GM13977 (cell line): ENCODE measurements around the gene AUTS2.

Experiments used
- DNase-seq: peaks from one replicate; pipeline ENCODE4 v3.0.0; 2012; ENCODE audit warnings: low spot score
- CTCF ChIP-seq: IDR thresholded peaks from 2 replicates; pipeline ENCODE4 v1.5.1; 2012; ENCODE audit warnings: mild to moderate bottlenecking, control low read depth; ENCODE audit not compliant: insufficient read depth; ENCODE audit errors: extremely low read depth, missing control alignments
- in situ Hi-C: fragments of 300-500 bp; cut with MboI; formaldehyde crosslinking; loops from one replicate; pipeline ENCODE4 v1.12.0; 2022; ENCODE audit warnings: low sequenced_read_pairs, low pct_unique_long_range_greater_than_20kb, mixed read lengths, inconsistent platforms; ENCODE audit not compliant: unreplicated experiment

Gene AUTS2

GRCh38 chr7:69685293-69685631 is 87.0 kb downstream of the AUTS2 start:
- TF ChIP-seq CTCF, result no peak
- in situ Hi-C loops, result no loop called here
- DNase-seq, result no peak

GRCh38 chr7:69686366-69686765 is 88.1 kb downstream of the AUTS2 start:
- no peak for TF ChIP-seq CTCF
- no peak for DNase-seq
- in situ Hi-C loops, result no loop called here

- in situ Hi-C loops, result no loop called here
- DNase-seq, result no peak
- no peak for TF ChIP-seq CTCF
Measured at GRCh38 chr7:69687739-69688433, 89.6 kb downstream of the AUTS2 start.

- no peak for TF ChIP-seq CTCF
- DNase-seq, result no peak
- in situ Hi-C loops, result no loop called here
Measured at GRCh38 chr7:69690329-69690728, 92.1 kb downstream of the AUTS2 start.

GRCh38 chr7:69691327-69691726 is 93.1 kb downstream of the AUTS2 start:
- DNase-seq, result no peak
- in situ Hi-C loops, result no loop called here
- no peak for TF ChIP-seq CTCF

GRCh38 chr7:69691734-69692133 is 93.5 kb downstream of the AUTS2 start:
- DNase-seq, result no peak
- in situ Hi-C loops, result no loop called here
- TF ChIP-seq CTCF, result peak; percentile 2

- peak; percentile 37 for DNase-seq
- no peak for TF ChIP-seq CTCF
- in situ Hi-C loops, result no loop called here
Measured at GRCh38 chr7:69692611-69693010, 94.3 kb downstream of the AUTS2 start.
